ENCODE measurements around the gene GPC2. TPM values are rescaled to one million over a fixed set of nuclear protein-coding genes. Genes with fewer than 3 reads are reported as not detected.

GPC2 gene
- polyA plus RNA-seq, 6 donors from 2014 or later = 0.18 to 0.84 (median 0.28) TPM; not detected in 2

DNA sequence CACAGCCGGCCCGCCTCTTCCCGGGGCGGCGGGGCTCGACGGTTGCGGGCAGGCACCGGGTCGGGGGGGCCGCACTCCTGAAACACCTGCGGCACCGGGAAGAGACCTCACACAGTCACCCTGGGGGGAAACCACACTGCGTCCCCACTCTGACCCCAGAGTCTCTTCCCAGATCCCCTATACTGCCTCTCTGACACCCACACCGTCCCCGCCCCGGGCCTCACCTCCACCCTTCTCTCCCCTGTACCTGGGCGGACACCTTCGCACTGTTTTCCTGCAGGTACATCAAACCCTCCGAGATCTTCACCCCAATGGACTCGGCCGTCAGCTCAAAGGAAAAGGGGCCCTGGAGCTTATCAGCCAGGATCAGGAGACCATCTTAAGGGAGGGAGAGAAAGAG, 5.3 kb downstream of the GPC2 start:
- H3K27me3 Mint-ChIP-seq = peaks cover 32 to 38% (median 35%) of the 10 kb centered on the region in 3 donors
- no peaks in the 10 kb centered on the region for H3K36me3 Mint-ChIP-seq
- DNase-seq (no peak), ATAC-seq (ENCODE audit: low read depth in 2 of 2) (peak in 1 of 2 donors; percentile 18)
- peak overlapping the region in 2 of 6 donors; percentile 19 to 52 for H3K27ac Mint-ChIP-seq
- H3K4me1 Mint-ChIP-seq = peaks cover 43 to 60% (median 57%) of the 10 kb centered on the region in 3 donors
- H3K9me3 Mint-ChIP-seq = no peaks in the 10 kb centered on the region
- H3K4me3 Mint-ChIP-seq = peak overlapping the region; percentile 67 to 85 (median 82)

DNA sequence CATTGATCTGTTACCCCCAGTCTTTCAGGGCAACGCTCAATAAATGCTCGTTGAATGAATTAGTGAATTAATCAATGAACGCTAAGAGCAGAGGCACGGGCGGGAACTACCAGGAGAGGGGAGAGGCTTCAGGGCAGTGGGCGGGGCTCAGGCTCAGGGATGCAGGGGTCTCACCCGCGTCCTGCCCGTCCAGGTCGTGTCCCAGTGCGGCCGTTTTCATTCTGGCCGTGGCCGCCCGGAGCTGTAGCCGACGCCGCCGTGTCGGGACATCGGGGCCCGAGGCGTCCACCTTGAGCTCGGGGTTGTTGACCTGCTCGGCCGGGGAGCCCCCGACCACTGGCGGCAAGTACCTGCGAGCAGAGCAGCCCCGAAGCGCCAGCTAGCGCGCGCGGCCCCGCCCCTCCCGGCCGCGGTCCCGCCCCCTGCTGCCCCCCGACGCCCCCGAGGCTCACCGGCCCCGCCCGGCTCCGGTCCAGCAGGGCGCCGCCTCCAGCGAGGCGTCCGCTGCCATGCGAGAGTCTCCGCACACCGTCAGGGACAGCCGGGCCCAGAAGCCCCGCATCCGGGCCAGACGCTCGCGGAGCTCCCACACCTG, 6.0 kb downstream of the GPC2 start:
- peak; percentile 43 for DNase-seq
- ATAC-seq (ENCODE audit: low read depth in 2 of 2) = peak; percentile 49 to 50
- Mint-ChIP-seq H3K4me3 (peak overlapping the region; percentile 42 to 86 (median 75)), H3K4me1 (peaks cover 42 to 59% (median 53%) of the 10 kb centered on the region in 3 donors), H3K9me3 (no peaks in the 10 kb centered on the region), H3K27ac (no peak overlapping the region), H3K27me3 (peaks cover 39 to 44% (median 41%) of the 10 kb centered on the region in 3 donors), H3K36me3 (no peaks in the 10 kb centered on the region)

GRCh38 chr7:100170101-100170897, 6.9 kb downstream of the GPC2 start:
- Mint-ChIP-seq H3K4me3 (peak overlapping the region; percentile 67 to 87 (median 75)), H3K36me3 (no peaks in the 10 kb centered on the region), H3K9me3 (no peaks in the 10 kb centered on the region), H3K4me1 (peaks cover 38 to 58% (median 49%) of the 10 kb centered on the region in 3 donors), H3K27me3 (peaks cover 43 to 51% (median 47%) of the 10 kb centered on the region in 3 donors), H3K27ac (peak overlapping the region in 4 of 6 donors; percentile 45 to 80 (median 52))
- no peak for ATAC-seq (ENCODE audit: low read depth in 2 of 2)
- no peak for DNase-seq

DNA sequence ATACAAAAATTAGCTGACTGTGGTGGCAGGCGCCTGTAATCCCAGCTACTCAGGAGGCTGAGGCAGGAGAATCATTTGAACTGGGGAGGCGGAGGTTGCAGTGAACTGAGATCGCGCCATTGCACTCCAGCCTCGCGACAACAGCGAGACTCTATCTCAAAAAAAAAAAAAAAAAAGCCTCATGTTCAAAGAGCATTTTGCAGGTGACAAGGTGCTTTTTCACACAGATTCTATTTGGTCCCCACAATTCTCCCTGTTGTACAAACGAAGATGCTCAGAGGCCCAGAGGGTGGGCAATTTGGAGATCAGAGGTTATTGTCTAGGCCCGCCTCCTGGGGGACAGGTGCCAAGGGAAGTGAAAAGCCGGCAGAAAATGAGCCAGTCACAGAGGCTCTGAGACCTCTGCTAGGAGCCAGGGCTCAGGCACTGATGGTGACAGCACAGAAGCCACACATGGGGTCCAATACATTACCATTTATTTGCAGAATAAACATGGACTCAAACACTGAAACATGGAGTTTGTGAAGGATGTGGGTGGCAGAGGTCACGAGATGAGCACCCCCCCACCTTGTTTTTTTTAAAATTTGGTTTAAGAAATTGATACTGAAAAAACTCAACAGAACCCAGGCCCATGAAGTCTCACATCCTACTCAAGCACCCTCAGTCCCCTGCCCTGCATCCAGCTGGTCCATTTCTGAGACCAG, 7.9 kb downstream of the GPC2 start:
- Mint-ChIP-seq H3K4me1 (peaks cover 38 to 53% (median 46%) of the 10 kb centered on the region in 3 donors), H3K4me3 (peak overlapping the region; percentile 1 to 84 (median 78)), H3K27me3 (peaks cover 43 to 51% (median 47%) of the 10 kb centered on the region in 3 donors), H3K36me3 (no peaks in the 10 kb centered on the region), H3K9me3 (no peaks in the 10 kb centered on the region), H3K27ac (no peak overlapping the region)
- ATAC-seq (ENCODE audit: low read depth in 2 of 2) = no peak
- no peak for DNase-seq

- DNase-seq (no peak), ATAC-seq (ENCODE audit: low read depth in 2 of 2) (peak; percentile 13 to 16)
- H3K4me1 Mint-ChIP-seq = peaks cover 41 to 53% (median 49%) of the 10 kb centered on the region in 3 donors
- H3K9me3 Mint-ChIP-seq = no peaks in the 10 kb centered on the region
- peak overlapping the region; percentile 70 to 84 (median 80) for H3K4me3 Mint-ChIP-seq
- peaks cover 43 to 51% (median 47%) of the 10 kb centered on the region in 3 donors for H3K27me3 Mint-ChIP-seq
- H3K27ac Mint-ChIP-seq = peak overlapping the region in 2 of 6 donors; percentile 5 to 28
- H3K36me3 Mint-ChIP-seq = no peaks in the 10 kb centered on the region
These were observed 9.3 kb downstream of the GPC2 start for GRCh38 chr7:100167912-100168323.

DNA sequence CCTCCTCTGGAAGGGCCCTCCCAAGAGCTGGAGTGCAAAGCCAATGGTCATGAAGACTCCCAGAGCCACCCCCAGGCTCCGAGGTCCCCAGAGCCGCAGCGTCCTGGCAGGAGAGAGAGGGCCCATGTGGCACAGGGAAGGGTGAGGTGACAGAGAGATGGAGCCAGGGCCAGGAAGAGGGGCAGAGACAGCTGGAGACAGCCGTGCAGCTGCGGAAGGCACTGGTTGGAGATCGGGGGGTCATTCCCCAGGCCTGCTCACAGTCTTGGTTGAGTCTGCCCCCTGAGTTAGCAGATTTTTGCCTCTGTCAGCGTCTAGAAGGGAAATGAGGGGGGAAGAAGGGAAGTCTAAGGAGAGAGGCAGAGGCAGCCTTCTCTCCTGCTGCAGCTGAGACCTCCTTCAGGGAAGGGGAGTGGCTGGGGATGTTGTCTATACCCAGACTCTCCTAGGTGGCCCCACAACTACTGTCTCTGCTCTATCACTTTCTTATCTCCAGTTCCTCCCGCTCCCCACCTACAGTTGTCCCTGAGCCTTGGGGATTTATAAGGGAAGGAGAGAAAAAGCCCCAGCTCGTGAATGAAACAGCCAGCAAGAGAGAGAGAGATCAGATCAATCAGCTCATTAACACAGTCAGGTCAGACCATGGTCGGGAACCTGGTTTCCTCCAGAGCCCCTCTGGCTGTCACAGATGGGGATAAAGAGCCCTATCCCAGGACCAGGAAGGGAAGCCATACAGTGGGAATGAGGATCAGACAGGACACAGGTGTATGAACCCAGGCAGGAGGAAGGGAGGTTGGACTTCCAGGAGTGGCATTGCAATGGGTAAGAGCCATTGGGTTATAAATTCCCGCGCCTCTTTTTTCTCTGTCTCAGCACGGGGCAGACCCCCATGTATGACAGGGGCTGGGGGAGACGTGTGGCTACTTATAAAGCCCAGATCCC, 9.9 kb downstream of the GPC2 start:
- H3K4me3 Mint-ChIP-seq = peak overlapping the region; percentile 6 to 84 (median 76)
- peaks cover 43 to 51% (median 47%) of the 10 kb centered on the region in 3 donors for H3K27me3 Mint-ChIP-seq
- peaks cover 41 to 56% (median 53%) of the 10 kb centered on the region in 3 donors for H3K4me1 Mint-ChIP-seq
- no peaks in the 10 kb centered on the region for H3K36me3 Mint-ChIP-seq
- DNase-seq = no peak
- ATAC-seq (ENCODE audit: low read depth in 2 of 2) = no peak
- peak overlapping the region in 1 of 6 donors; percentile 5 for H3K27ac Mint-ChIP-seq
- H3K9me3 Mint-ChIP-seq = no peaks in the 10 kb centered on the region

DNA sequence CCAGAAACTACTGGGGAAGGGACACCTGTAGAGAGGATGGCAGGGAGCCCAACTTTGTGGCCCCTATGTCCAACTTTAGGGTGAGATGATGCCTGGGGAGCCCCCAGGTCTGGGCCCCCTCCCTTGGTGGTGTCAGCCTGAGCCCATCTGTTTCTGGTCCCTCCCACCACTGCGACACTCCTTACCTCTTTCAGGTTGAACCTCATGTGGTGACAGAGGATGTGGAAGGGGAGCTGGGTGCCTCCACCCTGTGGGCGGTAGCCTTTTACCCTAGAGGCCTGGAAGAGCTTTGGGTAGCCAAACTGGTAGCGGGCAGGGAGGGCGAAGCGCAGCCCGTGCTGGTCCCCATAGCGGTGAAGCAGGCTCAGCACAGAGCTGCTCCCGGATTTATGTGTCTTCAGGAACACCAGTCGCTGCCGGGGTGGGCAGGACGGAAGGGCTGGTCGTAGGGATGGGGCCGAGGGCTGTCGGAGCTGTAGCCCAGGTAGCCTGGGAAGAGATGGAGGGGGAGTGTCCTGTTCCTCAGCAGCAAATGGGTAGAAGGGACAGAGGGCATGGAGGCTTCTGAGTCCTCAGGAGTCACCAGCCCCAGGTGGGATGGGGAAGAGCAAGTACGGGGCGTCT, 10.8 kb downstream of the GPC2 start:
- no peaks in the 10 kb centered on the region for H3K9me3 Mint-ChIP-seq
- no peak overlapping the region for H3K27ac Mint-ChIP-seq
- peaks cover 36 to 54% (median 48%) of the 10 kb centered on the region in 3 donors for H3K4me1 Mint-ChIP-seq
- peak overlapping the region in 3 of 8 donors; percentile 50 to 80 (median 64) for H3K4me3 Mint-ChIP-seq
- ATAC-seq (ENCODE audit: low read depth in 2 of 2) (no peak), DNase-seq (no peak)
- H3K36me3 Mint-ChIP-seq = no peaks in the 10 kb centered on the region
- H3K27me3 Mint-ChIP-seq = peaks cover 43 to 51% (median 47%) of the 10 kb centered on the region in 3 donors

DNA sequence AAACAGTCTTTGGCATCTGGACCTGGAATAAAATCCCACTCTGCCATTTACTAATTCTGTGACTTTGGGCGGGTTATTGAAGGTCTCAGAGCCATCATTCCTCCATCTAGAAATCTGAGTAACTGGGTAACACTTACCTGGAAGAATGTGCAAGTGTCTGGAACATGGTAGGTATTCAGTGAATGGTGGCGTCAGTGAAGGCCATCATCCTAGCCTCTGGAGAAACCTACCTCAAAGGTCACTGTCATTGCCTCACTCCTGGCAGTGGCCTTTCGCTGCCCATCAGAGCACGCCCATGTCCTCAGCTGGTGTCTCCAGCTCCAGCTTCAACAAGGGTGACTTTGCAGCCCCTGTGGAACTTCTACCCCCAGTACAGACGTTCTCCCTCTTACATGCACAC, 13.3 kb downstream of the GPC2 start:
- peak overlapping the region in 1 of 6 donors; percentile 57 for H3K27ac Mint-ChIP-seq
- no peak for DNase-seq
- peaks cover 26 to 44% (median 43%) of the 10 kb centered on the region in 3 donors for H3K4me1 Mint-ChIP-seq
- H3K36me3 Mint-ChIP-seq = no peaks in the 10 kb centered on the region
- peaks cover 31 to 34% (median 32%) of the 10 kb centered on the region in 3 donors for H3K27me3 Mint-ChIP-seq
- H3K9me3 Mint-ChIP-seq = no peaks in the 10 kb centered on the region
- H3K4me3 Mint-ChIP-seq = peak overlapping the region in 1 of 8 donors; percentile 67
- ATAC-seq (ENCODE audit: low read depth in 2 of 2) = no peak

GRCh38 chr7:100163006-100163531, 14.1 kb downstream of the GPC2 start:
- H3K27ac Mint-ChIP-seq = peak overlapping the region in 1 of 6 donors; percentile 57
- DNase-seq (no peak), ATAC-seq (ENCODE audit: low read depth in 2 of 2) (no peak)
- H3K4me3 Mint-ChIP-seq = peak overlapping the region in 1 of 8 donors; percentile 42
- H3K4me1 Mint-ChIP-seq = peaks cover 18 to 40% (median 39%) of the 10 kb centered on the region in 3 donors
- peaks cover 23 to 26% (median 24%) of the 10 kb centered on the region in 3 donors for H3K27me3 Mint-ChIP-seq
- no peaks in the 10 kb centered on the region for H3K9me3 Mint-ChIP-seq
- no peaks in the 10 kb centered on the region for H3K36me3 Mint-ChIP-seq

GRCh38 chr7:100160067-100160466, 17.1 kb downstream of the GPC2 start:
- no peaks in the 10 kb centered on the region for H3K27me3 Mint-ChIP-seq
- ATAC-seq (ENCODE audit: low read depth in 2 of 2) (no peak), DNase-seq (no peak)
- no peaks in the 10 kb centered on the region for H3K9me3 Mint-ChIP-seq
- H3K4me1 Mint-ChIP-seq = peaks cover 17 to 51% (median 47%) of the 10 kb centered on the region in 3 donors
- peak overlapping the region in 7 of 8 donors; percentile 78 to 92 (median 88) for H3K4me3 Mint-ChIP-seq
- no peaks in the 10 kb centered on the region for H3K36me3 Mint-ChIP-seq
- H3K27ac Mint-ChIP-seq = peak overlapping the region in 1 of 6 donors; percentile 75

DNA sequence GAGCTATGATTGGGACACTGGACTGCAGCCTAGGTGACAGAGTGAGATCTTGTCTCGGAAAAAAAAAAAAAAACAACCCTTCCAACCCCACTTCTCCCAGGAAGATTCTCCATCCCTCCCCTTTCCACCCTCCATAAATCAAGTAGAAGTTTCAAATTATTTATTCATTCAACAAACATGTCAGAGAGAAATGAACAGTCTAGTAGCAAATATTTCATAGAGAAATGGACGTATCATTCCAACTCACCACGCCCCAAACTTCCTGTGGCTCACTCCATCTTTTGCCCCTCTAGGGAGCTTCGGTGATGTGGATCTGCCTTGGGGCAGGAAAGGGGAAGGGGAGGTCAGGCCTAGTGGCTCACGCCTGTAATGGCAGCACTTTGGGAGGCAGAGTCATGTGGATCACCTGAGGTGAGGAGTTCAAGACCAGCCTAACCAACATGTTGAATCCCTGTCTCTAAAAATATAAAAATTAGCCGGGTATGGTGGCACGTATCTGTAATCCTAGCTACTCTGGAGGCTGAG, 18.0 kb downstream of the GPC2 start:
- Mint-ChIP-seq H3K27me3 (no peaks in the 10 kb centered on the region), H3K4me1 (peaks cover 16 to 54% (median 49%) of the 10 kb centered on the region in 3 donors), H3K27ac (peak overlapping the region; percentile 11 to 94 (median 81)), H3K36me3 (no peaks in the 10 kb centered on the region), H3K4me3 (peak overlapping the region; percentile 78 to 93 (median 90)), H3K9me3 (no peaks in the 10 kb centered on the region)
- no peak for ATAC-seq (ENCODE audit: low read depth in 2 of 2)
- DNase-seq = no peak

Data from naive B cell (primary cell).